Peyer's patch (tissue), 4 donors: ENCODE data around the gene TSSK6. TPM values are rescaled to one million over a fixed set of nuclear protein-coding genes. Genes with fewer than 3 reads are reported as not detected.

Experiments used
- DNase-seq, 3 donors: peaks; one replicate each; pipeline ENCODE4 v3.0.0-alpha.2; 2017 to 2019
- H3K27ac ChIP-seq, 4 donors: fragments of 200-600 bp; sonication (generic); one replicate each; pipeline ENCODE4 v1.5.1; 2016 to 2019
- H3K27me3 ChIP-seq, 2 donors: fragments of 200-600 bp; sonication (generic); one replicate each; pipeline ENCODE4 v1.5.1; 2019
- H3K36me3 ChIP-seq, 3 donors: fragments of 200-600 bp; sonication (generic); one replicate each; pipeline ENCODE4 v1.5.1; 2016 to 2019
- H3K4me1 ChIP-seq, 4 donors: fragments of 200-600 bp; sonication (generic); one replicate each; pipeline ENCODE4 v1.5.1; 2016 to 2019
- H3K4me3 ChIP-seq, 4 donors: fragments of 200-600 bp; sonication (generic); 1 replicate in 3 of 4; 2 replicates in 1 of 4; pipeline ENCODE4 v1.5.1; 2016 to 2019; ENCODE audit warnings: mild to moderate bottlenecking in 1 of 4
- H3K9me3 ChIP-seq, 4 donors: fragments of 200-600 bp; sonication (generic); one replicate each; pipeline ENCODE4 v1.5.1; 2016 to 2019; ENCODE audit warnings: mild to moderate bottlenecking in 1 of 4
- CTCF ChIP-seq, 6 experiments: fragments of 450-650 bp in 4 of 6; fragments of 200-600 bp in 2 of 6; sonication (generic) in 1 of 6; IDR thresholded peaks; one replicate each; pipeline ENCODE4 v1.5.1; 2017 to 2019; ENCODE audit warnings: antibody characterized with exemption in 6 of 6, mild to moderate bottlenecking in 3 of 6, moderate library complexity in 1 of 6
- POLR2A ChIP-seq, 2 donors: fragments of 450-650 bp; IDR thresholded peaks; one replicate each; pipeline ENCODE4 v1.5.1; 2017; ENCODE audit warnings: antibody characterized with exemption in 2 of 2, mild to moderate bottlenecking in 2 of 2, moderate library complexity in 2 of 2
- total RNA-seq, 4 donors: library from RNA; depleted of rRNA; stranded (reverse); fragments of >200 nt; gene quantifications; one replicate each; pipeline ENCODE4 v1.1.0, GENCODE V29; 2016

TSSK6 gene
- total RNA-seq, 4 donors from 2014 or later: 3.0 to 14.0 (median 10.0) TPM

DNA sequence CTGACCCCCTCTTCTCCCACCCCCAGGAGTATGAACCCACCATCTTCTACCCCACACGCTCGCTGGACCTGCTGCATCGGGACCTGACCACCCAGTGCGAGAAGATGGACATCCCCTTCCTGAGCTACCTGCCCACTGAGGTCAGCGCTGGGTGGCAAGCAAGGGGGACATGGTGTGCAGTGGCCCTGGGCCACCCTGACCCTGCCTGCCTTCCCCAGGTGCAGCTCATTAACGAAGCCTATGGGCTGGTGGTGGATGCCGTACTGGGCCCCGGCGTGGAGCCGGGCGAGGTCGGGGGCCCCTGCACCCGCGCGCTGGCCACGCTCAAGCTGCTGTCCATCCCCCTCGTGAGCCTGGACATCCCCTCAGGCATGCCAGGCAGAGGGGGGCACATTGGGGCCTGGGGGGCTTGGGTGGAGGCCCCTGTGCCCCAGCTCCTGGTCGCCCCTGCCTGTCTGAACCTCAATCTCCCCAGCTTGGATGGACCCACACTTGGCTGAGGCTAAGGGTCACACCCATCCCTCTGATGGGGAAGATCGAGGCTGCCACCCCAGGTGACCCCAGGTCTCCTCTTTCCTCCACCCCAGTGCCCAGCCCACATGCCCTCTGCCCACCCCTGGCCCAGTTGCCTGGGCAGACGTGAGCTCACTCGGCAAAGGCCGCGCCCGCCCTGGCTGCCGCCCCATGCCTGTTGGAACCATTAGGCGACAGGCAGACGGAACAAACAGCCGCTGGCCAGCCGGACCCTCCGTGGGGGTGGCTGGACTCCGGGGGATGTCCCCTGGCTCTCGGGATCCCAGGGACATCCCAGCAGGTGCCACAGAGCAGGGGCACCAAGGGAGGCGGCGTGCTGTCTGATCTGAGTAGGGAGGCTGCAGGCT lies 20.2 kb upstream of the TSSK6 start:
- no peaks in the 10 kb centered on the region for H3K9me3 ChIP-seq
- H3K4me1 ChIP-seq: peaks cover 2 to 29% (median 22%) of the 10 kb centered on the region in 4 donors
- TF ChIP-seq POLR2A (IDR thresholded peaks at IDR 0.05) (no peak), CTCF (IDR thresholded peaks at IDR 0.05) (no peak)
- no peak for DNase-seq
- H3K27ac ChIP-seq: no peak overlapping the region
- H3K4me3 ChIP-seq: no peak overlapping the region
- H3K36me3 ChIP-seq: no peaks in the 10 kb centered on the region
- H3K27me3 ChIP-seq: peaks cover 0 to 15% of the 10 kb centered on the region in 2 donors

DNA sequence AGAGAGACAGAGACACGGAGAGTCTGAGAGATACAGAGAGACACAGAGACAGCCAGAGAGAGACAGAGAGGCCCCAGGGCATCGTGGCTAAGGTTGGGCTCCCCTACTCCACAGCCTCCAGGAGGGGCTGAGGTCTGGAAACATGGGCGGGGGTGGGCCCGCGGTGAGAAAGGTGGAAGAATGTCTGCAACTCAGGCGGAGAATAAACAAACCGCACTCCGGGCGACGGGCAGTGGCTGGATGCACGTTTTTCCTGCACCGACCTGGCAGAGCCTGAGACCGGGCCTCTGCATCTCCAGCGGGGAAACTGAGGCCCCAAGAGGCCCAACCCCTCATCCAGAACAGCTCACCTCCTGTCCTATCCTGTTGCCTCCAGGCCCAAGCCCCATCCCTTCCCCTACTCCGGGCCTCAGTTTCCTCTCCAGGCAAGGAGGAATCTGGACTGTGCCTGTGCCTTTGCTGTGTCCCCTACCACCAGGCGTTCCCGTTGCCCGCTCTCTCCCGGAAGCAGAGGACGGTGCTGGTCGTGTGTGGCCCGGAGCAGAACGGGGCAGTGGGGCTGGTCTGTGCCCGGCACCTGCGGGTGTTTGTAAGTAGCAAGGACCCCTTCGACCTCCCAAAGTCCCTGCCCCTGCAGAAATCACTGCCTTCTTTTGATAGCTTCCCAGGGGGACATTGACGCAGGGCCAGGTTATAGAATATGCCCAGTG lies 19.4 kb upstream of the TSSK6 start:
- no peaks in the 10 kb centered on the region for H3K36me3 ChIP-seq
- H3K27me3 ChIP-seq: peaks cover 0 to 10% of the 10 kb centered on the region in 2 donors
- TF ChIP-seq CTCF (IDR thresholded peaks at IDR 0.05) (no peak), POLR2A (IDR thresholded peaks at IDR 0.05) (no peak)
- no peak overlapping the region for H3K4me3 ChIP-seq
- peaks cover 2 to 21% (median 16%) of the 10 kb centered on the region in 4 donors for H3K4me1 ChIP-seq
- H3K27ac ChIP-seq: no peak overlapping the region
- no peak for DNase-seq
- H3K9me3 ChIP-seq: no peaks in the 10 kb centered on the region

DNA sequence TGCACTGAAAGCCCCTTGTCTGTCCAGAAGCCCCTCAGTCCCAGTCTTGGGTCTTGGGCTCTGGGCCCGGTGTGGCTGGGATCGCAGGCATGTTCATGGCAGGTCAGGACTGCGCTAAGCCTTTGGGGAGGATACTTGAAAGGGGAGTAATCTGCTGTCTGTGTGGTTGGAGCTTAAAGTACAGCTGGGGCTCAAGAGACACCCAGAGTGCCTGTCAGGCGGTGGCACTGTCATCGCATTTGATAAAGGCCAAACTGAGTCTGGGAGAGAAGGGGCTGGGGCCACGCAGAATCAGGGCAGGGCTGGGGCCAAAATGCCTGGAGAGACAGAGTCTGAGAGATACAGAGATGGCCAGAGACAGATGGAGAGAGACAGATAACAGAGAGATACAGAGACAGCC lies 18.5 kb upstream of the TSSK6 start:
- Histone ChIP-seq H3K4me1 (peaks cover 2 to 19% (median 14%) of the 10 kb centered on the region in 4 donors), H3K4me3 (no peak overlapping the region), H3K27me3 (peaks cover 0 to 8% of the 10 kb centered on the region in 2 donors), H3K27ac (no peak overlapping the region), H3K36me3 (peaks cover 0 to 6% (median 0%) of the 10 kb centered on the region in 3 donors), H3K9me3 (no peaks in the 10 kb centered on the region)
- TF ChIP-seq POLR2A (IDR thresholded peaks at IDR 0.05) (no peak), CTCF (IDR thresholded peaks at IDR 0.05) (no peak)
- DNase-seq: no peak

- Histone ChIP-seq H3K4me3 (no peak overlapping the region), H3K4me1 (peaks cover 0 to 11% (median 6%) of the 10 kb centered on the region in 4 donors), H3K36me3 (peaks cover 0 to 14% (median 0%) of the 10 kb centered on the region in 3 donors), H3K27me3 (peaks cover 0 to under 1% of the 10 kb centered on the region in 2 donors), H3K9me3 (no peaks in the 10 kb centered on the region), H3K27ac (no peak overlapping the region)
- DNase-seq: no peak
- TF ChIP-seq POLR2A (IDR thresholded peaks at IDR 0.05) (no peak), CTCF (IDR thresholded peaks at IDR 0.05) (no peak)
These were observed 17.7 kb upstream of the TSSK6 start for GRCh38 chr19:19532806-19533701.
